GM12801 (cell line): Measurements from ENCODE around the gene CBLC.

ENCODE experiments used
- TF ChIP-seq, protein P1 (sequence below): IDR thresholded peaks from one replicate; pipeline ENCODE4 v1.5.1; 2011; ENCODE audit warnings: control low read depth; ENCODE audit not compliant: insufficient read length; ENCODE audit errors: extremely low read depth

The CBLC gene

GRCh38 chr19:44846455-44847143 lies 68.9 kb downstream of the CBLC start:
- TF ChIP-seq, protein P1, sequence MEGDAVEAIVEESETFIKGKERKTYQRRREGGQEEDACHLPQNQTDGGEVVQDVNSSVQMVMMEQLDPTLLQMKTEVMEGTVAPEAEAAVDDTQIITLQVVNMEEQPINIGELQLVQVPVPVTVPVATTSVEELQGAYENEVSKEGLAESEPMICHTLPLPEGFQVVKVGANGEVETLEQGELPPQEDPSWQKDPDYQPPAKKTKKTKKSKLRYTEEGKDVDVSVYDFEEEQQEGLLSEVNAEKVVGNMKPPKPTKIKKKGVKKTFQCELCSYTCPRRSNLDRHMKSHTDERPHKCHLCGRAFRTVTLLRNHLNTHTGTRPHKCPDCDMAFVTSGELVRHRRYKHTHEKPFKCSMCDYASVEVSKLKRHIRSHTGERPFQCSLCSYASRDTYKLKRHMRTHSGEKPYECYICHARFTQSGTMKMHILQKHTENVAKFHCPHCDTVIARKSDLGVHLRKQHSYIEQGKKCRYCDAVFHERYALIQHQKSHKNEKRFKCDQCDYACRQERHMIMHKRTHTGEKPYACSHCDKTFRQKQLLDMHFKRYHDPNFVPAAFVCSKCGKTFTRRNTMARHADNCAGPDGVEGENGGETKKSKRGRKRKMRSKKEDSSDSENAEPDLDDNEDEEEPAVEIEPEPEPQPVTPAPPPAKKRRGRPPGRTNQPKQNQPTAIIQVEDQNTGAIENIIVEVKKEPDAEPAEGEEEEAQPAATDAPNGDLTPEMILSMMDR: no peak

- TF ChIP-seq, protein P1: no peak
Measured at GRCh38 chr19:44847144-44848035, 69.7 kb downstream of the CBLC start.

GRCh38 chr19:44848036-44848811 lies 70.5 kb downstream of the CBLC start:
- TF ChIP-seq, protein P1: no peak

DNA sequence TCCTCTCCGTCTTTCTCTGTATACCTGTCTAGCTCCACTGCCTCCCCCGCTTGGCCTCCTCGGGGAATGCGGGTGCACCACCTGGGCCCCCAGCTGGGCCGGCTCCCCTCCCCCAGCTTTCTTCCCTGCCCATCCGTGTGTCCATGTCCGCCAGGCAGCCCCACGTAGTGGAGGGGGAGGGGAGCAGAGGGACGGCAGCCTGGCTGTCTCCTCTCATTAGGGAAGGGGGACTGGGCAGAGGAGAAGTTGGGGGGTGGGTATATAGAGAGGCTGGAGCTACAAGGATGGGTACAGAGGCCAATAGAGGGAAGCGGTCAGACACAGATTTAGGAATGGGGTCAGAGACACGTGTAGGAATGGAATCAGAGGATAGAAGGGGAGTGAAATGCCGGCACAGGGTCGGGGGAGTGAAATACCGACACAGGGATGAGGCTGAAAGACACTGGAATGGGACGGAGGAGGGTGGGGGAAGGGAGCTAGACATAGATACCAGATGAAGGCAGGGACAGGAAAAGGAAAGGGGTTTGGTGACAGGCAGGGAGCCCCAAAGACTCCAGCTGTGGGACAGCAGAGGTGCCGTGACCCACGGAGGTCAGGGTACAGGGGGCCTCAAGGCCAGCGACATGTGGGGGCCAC lies 71.2 kb downstream of the CBLC start:
- TF ChIP-seq, protein P1: no peak
